GM19395 (cell line): ENCODE measurements around the gene SMIM35.
"Not testable (repeated sequence)": the region's sequence is repeated elsewhere in the genome, so short reads cannot be mapped to it uniquely, and the experiment has no call there.

Source experiments
- ATAC-seq: cut with Tn5 transposase; IDR thresholded peaks from one replicate; pipeline ENCODE4 v1.9.1; 2021; ENCODE audit warnings: mild to moderate bottlenecking, moderate library complexity; ENCODE audit not compliant: unreplicated experiment

The SMIM35 gene

GRCh38 chr11:117992136-117992535, 94.6 kb downstream of the SMIM35 start:
- no peak for ATAC-seq

- no peak for ATAC-seq
Observed at GRCh38 chr11:117989351-117990102, 97.2 kb downstream of the SMIM35 start.

DNA sequence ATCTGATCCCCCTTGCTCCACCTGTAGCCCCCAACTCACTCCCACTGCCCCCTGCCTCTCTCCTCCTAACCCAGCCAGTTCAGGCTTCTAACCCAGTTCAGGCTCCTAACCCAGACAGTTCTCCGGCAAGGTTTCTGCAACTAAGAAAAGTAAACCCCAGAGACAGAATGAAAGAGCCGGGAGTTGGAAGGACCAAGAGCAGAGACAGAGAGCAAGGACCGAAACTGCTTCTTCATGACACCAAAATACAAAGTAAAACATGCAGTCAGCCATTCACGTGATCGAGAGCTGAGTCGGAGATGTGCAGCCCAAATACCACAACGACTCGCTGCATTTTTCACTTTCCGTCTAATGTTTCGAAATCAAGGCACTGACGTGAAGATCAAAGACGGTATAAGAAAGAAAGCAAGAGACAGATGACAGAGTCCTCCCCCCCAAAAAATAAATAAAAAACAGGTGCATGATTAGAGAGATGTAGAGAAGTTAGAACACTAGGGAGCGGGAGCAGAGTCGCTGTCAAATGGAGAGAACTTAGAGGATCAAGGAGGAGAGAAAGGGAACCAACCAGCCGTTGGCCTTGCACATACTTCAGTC, 99.7 kb downstream of the SMIM35 start:
- peak; percentile 56 for ATAC-seq

- peak; percentile 83 for ATAC-seq
Observed at GRCh38 chr11:117985953-117986887, 100.5 kb downstream of the SMIM35 start, which contains the start of gene IL10RA. TSS of gene IL10RA (plus strand) at chr11:117986394. CDS start at chr11:117986468, 74 bp downstream.

DNA sequence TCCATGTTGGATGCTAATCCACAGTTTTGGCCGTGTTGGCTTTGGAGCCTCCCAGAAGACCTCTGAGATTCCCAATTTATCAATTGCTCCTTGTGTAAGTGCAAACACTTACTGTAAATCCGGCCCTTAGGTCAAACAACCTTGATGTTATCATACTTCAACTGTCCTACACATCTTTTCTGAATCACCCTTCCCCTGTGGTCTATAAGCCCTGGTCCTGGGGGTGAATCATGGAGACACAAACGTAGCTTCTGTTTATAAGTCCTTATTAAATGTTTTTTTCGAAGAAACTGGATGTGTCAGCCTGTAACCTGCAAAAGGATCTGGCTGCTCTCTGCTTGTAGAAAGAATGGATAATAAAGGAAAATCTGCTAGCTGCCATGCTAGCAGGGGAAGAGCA, 102.3 kb downstream of the SMIM35 start:
- ATAC-seq, result no peak

GRCh38 chr11:117983163-117983475, 103.6 kb downstream of the SMIM35 start:
- ATAC-seq, result no peak

DNA sequence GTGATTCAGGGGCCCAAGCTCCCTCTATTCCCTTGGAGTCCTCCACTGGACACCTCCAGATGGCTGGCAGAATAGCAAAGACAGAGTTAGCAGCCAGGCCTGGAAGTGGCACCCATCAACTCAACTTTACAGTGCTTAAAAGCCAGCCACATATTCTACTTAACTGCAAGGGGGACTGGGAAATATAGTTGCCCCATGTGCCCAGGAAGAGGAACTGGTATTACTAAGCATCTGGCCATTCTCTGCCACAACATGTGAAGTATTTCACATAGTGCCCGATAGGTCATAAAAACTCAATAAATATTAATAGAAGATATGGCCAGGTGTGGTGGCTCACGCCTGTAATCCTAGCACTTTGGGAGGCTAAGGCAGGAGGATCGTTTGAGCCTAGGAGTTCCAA, 106.0 kb downstream of the SMIM35 start:
- no peak for ATAC-seq

DNA sequence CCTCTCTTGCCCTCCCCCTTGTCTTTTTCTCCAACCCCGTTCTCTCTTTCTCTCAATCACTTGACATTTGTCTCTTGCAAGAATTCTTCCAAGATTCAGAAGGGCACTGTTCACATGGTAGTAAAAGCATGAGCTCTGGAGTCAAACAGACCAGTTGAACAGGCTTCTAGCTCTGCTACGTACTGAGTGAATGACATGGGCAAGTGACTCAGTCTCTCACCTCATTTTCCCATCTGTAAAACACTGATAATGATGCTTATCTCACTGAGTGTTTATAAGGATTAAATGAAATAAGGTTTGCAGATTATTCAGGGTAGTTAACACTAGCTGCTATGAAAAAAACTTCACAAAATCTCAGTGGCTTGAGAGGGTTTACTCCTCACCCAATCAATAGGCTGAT, 106.5 kb downstream of the SMIM35 start:
- no peak for ATAC-seq

- no peak for ATAC-seq
Observed at GRCh38 chr11:117979481-117980211, 107.1 kb downstream of the SMIM35 start.

DNA sequence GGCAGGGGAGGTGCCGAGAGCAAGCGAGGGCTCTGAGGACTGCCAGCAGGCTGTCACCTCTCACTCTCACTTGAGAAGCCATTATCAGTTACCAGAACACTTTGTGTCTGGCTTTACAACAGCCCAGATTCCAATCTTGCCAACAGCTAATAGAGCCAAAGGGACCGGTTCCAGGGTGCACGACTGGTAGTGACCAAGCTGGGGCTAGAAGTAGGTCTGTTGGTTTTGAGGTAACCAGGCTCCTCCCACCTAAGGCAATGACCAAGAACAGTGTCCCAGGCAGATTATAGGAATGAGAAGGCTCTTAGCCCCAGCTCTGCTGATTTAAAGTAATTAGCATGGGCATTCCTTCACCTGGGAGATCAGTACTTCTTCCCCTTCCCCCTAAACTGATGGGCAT, 107.8 kb downstream of the SMIM35 start:
- no peak for ATAC-seq

DNA sequence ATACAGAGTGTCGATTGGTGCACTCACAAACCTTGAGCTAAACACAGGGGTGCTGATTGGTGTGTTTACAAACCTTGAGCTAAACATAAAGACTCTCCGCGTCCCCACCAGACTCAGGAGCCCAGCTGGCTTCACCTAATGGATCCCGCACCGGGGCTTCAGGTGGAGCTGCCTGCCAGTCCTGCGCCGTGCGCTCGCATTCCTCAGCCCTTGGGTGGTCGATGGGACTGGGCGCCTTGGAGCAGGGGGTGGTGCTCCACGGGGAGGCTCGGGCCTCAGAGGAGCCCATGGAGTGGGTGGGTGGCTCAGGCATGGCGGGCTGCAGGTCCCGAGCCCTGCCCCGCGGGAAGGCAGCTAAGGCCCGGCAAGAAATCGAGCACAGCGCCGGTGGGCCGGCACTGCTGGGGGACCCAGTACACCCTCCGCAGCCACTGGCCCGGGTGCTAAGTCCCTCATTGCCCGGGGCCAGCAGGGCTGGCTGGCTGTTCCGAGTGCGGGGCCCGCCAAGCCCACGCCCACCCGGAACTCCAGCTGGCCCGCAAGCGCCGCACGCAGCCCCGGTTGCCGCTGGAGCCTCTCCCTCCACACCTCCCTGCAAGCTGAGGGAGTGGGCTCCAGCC, 108.4 kb downstream of the SMIM35 start:
- ATAC-seq, result not testable (repeated sequence)

DNA sequence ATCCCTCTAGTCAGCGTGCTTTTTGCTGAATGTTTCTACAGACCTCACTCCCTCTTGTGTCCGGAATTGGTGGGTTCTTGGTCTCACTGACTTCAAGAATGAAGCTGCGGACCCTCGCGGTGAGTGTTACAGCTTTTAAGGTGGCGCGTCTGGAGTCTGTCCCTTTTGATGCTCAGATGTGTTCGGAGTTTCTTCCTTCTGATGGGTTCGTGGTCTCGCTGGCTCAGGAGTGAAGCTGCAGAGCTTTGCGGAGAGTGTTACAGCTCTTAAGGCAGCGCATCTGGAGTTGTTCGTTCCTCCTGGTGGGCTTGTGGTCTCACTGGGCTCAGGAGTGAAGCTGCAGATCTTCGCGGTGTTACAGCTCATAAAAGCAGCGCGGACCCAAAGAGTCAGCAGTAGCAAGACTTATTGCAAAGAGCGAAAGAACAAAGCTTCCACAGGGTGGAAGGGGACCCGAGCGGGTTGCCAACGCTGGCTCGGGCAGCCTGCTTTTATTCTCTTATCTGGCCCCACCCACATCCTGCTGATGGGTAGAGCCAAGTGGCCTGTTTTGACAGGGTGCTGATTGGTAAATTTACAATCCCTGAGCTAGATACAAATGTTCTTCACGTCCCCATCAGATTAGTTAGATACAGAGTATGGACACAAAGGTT, 109.0 kb downstream of the SMIM35 start:
- ATAC-seq, result not testable (repeated sequence)

DNA sequence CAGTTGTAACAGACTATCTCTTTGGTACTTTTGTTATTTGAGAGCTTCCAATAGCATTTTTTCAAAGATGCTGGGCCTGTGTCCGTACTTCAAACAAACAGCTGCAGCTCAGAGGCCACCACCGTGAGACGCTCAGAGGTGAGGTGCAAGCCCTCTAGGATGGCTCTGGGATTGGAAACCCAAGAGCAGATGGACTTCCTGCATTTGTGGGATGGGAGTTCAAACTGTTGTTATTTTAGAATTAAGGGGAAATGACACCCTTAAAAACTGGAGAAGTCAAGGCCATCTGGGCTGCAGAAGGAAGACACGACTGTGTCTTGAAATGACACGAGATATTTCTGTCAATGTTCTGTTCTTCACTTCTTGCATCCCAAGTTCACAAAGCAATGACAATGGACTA, 109.7 kb downstream of the SMIM35 start:
- no peak for ATAC-seq

DNA sequence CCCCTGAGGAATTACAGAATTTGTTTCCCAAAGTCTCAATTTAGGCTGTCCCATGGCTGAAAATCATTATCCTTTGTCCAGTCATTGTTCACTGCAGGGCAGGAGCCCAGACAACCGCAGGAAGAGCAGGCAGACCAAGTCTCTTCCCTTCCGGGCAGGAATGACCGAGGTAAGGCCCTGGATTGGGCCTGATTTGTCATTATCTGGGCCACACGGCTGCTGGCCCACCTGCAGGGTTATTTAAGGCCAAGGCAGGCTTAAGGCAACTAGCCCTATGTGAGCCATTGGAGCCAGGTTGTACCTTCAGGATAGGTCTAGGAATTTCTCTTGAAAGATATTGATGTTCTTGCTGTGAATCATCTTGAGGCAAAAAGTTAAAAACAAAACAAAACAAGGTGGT, 110.3 kb downstream of the SMIM35 start:
- no peak for ATAC-seq

GRCh38 chr11:117973503-117973860, 113.3 kb downstream of the SMIM35 start:
- no peak for ATAC-seq

GRCh38 chr11:117972629-117973502, 113.9 kb downstream of the SMIM35 start:
- no peak for ATAC-seq

DNA sequence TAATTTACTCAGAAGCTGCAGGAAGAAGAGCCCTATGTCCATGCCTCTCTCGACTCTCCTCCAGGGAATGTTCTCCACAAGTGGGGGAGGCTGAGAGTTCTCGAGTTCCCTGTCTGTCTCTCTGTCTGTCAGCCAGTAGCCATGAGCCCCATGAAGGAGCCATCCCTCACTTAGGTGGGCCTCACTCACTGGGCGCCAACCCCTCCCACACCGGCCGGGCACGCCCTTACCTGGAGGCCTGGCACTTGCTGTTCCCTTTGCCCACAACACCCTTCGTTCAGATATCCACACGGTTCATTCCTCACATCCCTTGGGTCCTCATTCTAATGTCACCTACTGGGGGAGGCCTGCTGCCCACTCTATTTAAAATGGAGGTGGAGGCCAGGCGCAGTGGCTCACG, 114.7 kb downstream of the SMIM35 start:
- ATAC-seq, result no peak

GRCh38 chr11:117970400-117971024, 116.3 kb downstream of the SMIM35 start:
- ATAC-seq, result no peak
